BJ (cell line): ENCODE measurements around the gene GPRC5D. TPM values are rescaled to one million over a fixed set of nuclear protein-coding genes. Genes with fewer than 3 reads are reported as not detected.
A peak's percentile ranks its signal among the peaks of the same experiment; 100 is the strongest.

Experiments
- CTCF ChIA-PET: fragments of 350-600 bp; formaldehyde crosslinking; extraction: SDS; loops from one replicate; lab custom pipeline; 2021; ENCODE audit warnings: antibody characterized with exemption, inconsistent platforms; lab: Yijun Ruan, JAX
- POLR2A ChIA-PET: fragments of 300-600 bp; sonication (Branson Sonifier 250); formaldehyde crosslinking; extraction: SDS; loops from one replicate; lab custom pipeline; 2021; ENCODE audit warnings: antibody characterized with exemption; lab: Charles Lee
- DNase-seq: peaks from one replicate; pipeline ENCODE4 v3.0.0-alpha.2; 2011; ENCODE audit warnings: low read depth
- H3K27me3 ChIP-seq: 2 replicates; pipeline ENCODE4 v1.6.0; 2011; ENCODE audit warnings: low read length; ENCODE audit not compliant: control insufficient read depth, insufficient read depth
- H3K36me3 ChIP-seq: 2 replicates; pipeline ENCODE4 v1.5.1; 2011; ENCODE audit warnings: low read length; ENCODE audit not compliant: control insufficient read depth, insufficient read depth
- H3K4me3 ChIP-seq: 2 replicates; pipeline ENCODE4 v1.5.1; 2011; ENCODE audit warnings: low read depth, mild to moderate bottlenecking, control low read depth, low read length
- CTCF ChIP-seq: IDR thresholded peaks from 2 replicates; pipeline ENCODE4 v1.5.1; 2011; ENCODE audit warnings: low read depth, mild to moderate bottlenecking, control low read depth, inconsistent platforms, low read length, moderate library complexity; ENCODE audit not compliant: insufficient read depth
- polyA plus RNA-seq: library from polyadenylated mRNA; depleted of rRNA; stranded (reverse); fragments of >200 nt; gene quantifications from 2 replicates; pipeline ENCODE4 v1.2.3, GENCODE V29; 2011

The GPRC5D gene
- polyA plus RNA-seq, 1 experiment: not detected

- CTCF ChIA-PET: interaction anchor here (1.0 to 3.4 kb wide), 2 partner anchors 60 to 82 kb away, joined by 3 to 16 read pairs; no protein-coding TSS in a partner anchor
Measured at GRCh38 chr12:12896260-12896659, 55.7 kb downstream of the GPRC5D start.

GRCh38 chr12:12893438-12893837, 58.5 kb downstream of the GPRC5D start:
- ChIA-PET CTCF (interaction anchor here (1.2 to 3.9 kb wide), 5 partner anchors 23 to 105 kb away, joined by 3 to 41 read pairs (median 7); no protein-coding TSS in a partner anchor), POLR2A (interaction anchor here (0.6 kb wide), 1 partner anchor 74 kb away, joined by 3 read pairs; no protein-coding TSS in a partner anchor)
- no peak for TF ChIP-seq CTCF
- Histone ChIP-seq H3K36me3 (no peaks in the 10 kb centered on the region), H3K4me3 (peak overlapping the region; percentile 66), H3K27me3 (no peaks in the 10 kb centered on the region)
- DNase-seq: no peak

More at GRCh38 chr12:12896260-12896659, 55.7 kb downstream of the GPRC5D start:
- no peak for TF ChIP-seq CTCF
- DNase-seq: no peak
- no peaks in the 10 kb centered on the region for H3K27me3 ChIP-seq
- H3K4me3 ChIP-seq: no peak overlapping the region
- H3K36me3 ChIP-seq: no peaks in the 10 kb centered on the region
- POLR2A ChIA-PET: no interaction called here

GRCh38 chr12:12892681-12893141, 59.3 kb downstream of the GPRC5D start:
- Histone ChIP-seq H3K4me3 (peak overlapping the region; percentile 66), H3K27me3 (no peaks in the 10 kb centered on the region), H3K36me3 (no peaks in the 10 kb centered on the region)
- TF ChIP-seq CTCF: no peak
- ChIA-PET POLR2A (interaction anchor here (0.6 kb wide), 1 partner anchor 74 kb away, joined by 3 read pairs; no protein-coding TSS in a partner anchor), CTCF (interaction anchor here (0.8 to 3.9 kb wide), 8 partner anchors 10 to 104 kb away, joined by 3 to 41 read pairs (median 6); no protein-coding TSS in a partner anchor)
- DNase-seq: no peak

DNA sequence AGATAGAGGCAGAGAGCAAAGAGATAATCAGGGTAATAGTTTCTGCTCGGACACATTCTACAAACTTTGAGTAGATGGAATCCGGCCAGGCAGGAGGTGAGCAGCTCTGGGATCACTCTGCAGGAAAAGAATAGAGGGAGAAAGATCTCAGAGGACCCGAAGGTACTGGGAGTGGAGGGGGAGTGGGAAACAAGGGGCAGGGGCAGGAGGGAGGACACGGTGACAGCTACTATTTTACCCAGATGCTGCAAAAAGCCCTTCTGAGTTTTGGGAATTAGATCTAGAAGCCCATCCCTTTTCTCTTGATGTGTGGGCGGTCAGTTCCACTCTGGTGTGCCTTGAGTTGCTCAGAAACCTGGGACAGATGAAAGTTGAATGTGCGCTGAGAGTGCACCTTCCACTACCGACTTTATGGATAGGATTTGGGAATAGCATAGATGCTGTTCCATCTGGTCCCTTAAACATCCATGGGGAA, 60.1 kb downstream of the GPRC5D start:
- peak overlapping the region; percentile 66 for H3K4me3 ChIP-seq
- no peak for TF ChIP-seq CTCF
- no peak for DNase-seq
- H3K27me3 ChIP-seq: no peaks in the 10 kb centered on the region
- H3K36me3 ChIP-seq: no peaks in the 10 kb centered on the region
- ChIA-PET CTCF (interaction anchor here (0.9 to 3.9 kb wide), 11 partner anchors 9 to 340 kb away, joined by 3 to 41 read pairs (median 5); no protein-coding TSS in a partner anchor), POLR2A (interaction anchor here (0.5 to 1.3 kb wide), 4 partner anchors 12 to 92 kb away, joined by 3 to 23 read pairs (median 6); no protein-coding TSS in a partner anchor)
